Fibroblast of skin of left biceps (primary cell): ENCODE measurements around the gene NSF.
"Not testable (repeated sequence)": the region's sequence is repeated elsewhere in the genome, so short reads cannot be mapped to it uniquely, and the experiment has no call there.

Source experiments
- DNase-seq, 2 experiments: peaks; one replicate each; pipeline ENCODE4 v3.0.0-alpha.2; 2013; ENCODE audit warnings: low read depth in 2 of 2

NSF gene

DNA sequence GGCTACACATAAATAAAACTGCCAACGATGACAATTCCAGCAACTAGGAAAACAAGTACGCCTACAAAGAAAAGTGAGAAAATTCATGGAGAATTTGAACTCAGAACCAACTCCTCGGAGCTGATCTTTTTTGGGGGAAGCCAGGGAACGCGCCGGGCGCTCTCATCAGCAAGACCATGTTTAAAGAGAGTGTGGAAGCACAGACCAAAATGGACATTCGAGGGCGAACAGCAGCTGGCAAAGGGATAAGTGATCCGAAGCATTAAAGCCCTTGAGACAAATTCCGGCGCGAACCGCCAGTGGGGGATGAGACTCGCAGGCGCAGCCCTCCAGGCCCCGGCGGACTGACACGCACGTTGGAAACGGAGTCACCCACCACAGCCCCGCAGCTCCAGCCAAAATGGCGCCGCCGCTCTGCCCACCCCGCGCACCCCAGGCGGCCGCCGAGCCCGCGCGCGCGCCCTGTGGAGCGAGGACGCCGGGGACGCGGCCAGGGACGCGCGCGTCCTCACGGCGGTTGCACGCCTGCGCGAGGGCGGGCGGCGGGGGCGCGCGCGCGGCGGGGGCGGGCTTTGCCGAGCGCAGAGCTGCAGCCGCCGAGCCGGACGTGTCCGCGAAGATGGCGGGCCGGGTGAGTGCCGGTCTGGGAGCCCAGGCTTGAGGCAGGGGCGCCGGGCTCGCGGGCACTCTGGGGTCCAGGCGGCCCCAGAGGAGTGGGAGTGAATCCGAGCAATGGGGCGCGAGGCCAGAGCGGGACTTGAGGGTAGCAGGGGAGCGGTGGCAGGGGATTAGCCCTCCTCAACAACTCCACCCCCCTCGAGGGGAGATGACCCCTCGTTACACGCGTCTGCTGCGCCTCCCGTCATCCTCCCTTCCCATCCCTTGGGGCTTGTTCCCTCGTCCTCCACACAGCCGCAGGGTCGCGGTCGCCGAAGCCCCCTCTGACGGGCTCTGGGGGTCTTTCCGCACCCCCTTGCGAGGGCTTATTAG is at the start of gene NSF:
NSF (plus strand) TSS at position 513 of the 990 bp plus-strand sequence; CDS start at position 620, 107 bp downstream.
- not testable (repeated sequence) for DNase-seq

DNA sequence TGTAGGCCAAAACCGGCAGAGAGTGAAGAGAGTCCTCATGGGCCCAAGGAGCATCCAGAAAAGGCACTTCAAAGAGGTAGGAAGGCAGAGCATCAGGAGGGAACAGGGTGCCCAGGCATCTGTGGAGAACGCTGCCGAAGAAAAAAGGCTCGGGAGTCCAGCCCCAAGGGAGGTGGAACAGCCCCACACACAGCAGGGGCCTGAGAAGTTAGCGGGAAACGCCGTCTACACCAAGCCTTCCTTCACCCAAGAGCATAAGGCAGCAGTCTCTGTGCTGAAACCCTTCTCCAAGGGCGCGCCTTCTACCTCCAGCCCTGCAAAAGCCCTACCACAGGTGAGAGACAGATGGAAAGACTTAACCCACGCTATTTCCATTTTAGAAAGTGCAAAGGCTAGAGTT is 41.9 kb upstream of the NSF start:
- not testable (repeated sequence) for DNase-seq

DNA sequence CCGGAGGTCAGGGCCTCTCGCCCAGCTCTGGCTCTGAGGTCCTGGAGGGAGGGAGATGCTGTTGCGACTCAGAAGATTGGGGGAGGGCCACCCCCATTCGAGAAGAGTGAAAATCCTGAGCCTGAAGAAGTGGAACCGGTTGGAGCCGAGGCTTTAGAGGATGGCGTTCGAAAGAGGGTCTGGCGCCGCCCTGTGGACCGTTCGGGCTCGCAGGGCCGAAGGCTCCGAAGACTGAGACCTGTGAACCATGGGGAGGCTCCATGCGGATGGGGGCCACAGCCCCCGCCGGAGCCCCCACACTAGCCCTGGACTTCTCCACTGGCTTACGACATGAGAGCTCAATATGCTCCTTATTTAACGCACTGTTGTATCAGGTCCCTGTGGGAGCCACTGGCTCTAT is 31.3 kb upstream of the NSF start:
- DNase-seq = not testable (repeated sequence)

DNA sequence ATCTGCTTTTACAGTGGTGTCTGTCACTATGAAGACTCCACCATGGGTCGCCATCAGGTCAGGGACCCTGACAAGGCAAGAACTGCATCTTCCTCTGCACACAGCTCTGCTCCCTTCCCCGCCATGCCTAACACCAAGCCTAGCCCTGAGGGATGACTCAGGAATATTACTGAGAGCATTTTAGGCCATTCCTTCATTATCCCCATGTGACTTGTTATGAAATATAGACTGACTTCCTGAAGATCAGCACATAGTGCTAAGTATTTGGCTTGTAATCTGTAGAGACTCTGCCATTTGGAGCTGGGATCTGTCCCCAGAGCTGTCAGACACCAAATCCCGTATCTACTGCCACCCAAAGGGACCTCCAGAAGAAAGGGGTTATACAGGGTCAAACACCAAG is 30.4 kb upstream of the NSF start:
- not testable (repeated sequence) for DNase-seq

DNA sequence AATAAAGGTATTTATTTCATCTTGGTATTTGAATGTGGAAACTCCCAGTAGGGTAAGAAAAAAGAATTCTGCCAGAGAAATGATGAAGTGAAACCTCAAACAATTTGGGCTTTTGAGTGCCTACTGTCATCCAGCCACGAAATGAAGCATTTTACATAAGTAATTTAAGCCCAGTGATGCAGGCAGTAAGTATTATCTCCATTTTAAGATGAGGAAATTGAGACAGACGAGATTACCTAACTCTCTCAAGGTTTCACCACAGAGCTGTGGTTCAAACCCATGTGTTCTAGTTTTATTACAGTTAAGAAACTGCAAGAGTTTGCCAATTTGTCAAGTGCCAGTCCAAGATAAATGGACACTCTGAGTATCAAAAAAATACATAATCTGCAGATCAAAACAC is 24.2 kb upstream of the NSF start:
- not testable (repeated sequence) for DNase-seq

DNA sequence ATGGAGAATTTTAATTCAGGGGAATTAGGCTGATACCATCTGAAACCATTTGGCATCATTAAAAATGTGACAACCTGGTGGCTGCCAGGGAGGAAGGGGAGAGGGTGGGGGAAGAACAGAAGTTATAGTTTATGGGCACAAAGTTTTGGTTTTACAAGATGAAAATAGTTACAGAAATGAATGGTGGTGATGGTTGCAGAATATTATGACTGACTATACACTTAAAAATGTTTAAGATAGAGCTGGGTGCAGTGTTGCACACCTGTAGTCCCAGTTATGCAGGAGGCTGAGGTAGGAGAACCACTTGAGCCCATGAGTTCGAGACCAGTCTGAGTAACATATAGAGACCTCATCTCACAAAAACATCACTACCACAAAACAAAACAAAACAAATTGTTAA is 23.5 kb upstream of the NSF start:
- not testable (repeated sequence) for DNase-seq

DNA sequence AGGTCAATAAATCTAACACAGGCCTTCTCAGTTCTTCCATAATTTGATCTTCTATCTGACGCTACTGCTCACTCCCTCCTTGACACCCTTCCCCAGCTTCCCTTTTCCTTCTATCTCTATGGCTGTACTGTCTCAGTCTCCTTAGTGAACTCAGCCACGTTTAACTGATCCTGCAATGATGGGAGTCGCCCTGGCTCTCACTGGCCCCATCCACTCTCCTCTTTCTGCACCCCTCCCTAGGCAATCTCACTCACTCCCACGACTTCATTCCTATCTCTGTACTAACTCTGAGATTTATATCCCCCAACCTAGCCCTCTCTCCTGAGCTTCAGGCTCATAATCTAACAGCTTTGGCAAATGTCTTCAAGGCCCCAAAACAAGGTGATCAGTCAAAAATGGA is 18.7 kb upstream of the NSF start:
- DNase-seq = not testable (repeated sequence)

DNA sequence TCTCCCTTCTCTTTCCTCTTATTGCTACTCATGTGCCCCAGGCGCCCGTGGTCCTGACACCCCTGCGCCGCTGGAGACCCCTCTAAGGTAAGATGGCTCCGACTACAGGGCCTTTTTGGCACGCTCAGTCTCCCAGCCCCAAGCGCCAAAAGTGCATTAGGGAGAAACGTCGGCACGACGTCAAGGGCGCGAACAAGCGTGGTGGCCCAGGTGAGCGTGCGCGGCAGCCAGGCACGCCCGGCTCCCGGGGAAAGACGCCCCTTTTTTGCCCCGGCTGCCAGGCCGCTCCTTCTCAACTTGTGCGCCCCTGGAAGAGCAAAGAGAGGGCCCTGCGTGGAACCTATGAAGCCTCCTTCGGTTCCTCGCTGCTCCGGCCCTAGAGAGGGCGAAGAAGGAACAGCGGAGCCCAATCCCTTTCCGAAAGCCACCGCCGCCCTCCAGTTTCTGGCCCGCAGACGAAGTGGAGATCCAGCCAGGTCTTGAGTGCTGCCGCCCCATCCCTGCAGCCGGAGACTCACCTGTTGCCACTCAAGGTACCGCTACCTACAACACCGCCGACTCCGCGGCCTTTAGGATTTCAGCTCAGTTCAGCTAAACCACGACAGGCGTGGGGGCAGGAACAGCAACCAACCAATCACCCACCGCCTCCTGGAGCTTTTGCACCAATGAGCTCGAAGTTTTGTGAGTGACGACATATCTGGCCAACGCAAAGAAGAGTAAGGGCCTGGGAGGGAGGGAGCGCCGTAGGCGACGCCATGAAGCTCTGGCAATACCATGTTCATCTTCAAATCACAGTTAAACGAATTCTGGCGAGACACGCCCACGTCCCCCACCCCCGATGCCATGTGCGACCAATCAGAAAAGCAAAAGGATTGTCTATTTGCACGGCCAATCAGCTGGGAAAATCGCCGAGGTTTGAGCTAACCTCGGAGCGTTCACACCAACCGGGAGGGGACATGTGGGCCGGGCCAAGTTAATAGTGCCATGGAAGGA is 11.1 kb upstream of the NSF start, which contains the start of gene ARL17A:
ARL17A (minus strand) TSS at position 609 of the 993 bp plus-strand sequence. CDS start 3,369 bp downstream, outside the sequence.
- DNase-seq = not testable (repeated sequence)

DNA sequence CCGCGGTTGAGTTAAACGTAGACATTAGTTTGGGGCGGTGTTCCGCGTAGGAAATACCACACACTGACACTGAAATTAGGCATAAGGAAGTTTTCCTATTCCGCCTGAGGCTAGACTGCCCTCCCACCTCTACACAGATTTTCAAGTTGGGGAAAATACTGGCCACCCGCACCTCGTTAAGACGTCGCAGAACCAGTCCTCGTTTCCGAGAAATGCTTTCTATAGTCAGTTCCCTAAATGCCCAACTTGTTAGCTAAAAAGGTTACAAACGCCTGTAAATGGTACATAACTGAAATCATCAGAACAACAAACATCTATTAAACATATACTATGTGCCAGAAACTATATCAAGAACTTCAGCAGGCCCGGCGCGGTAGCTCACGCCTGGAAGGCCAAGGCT is 10.4 kb upstream of the NSF start:
- not testable (repeated sequence) for DNase-seq

DNA sequence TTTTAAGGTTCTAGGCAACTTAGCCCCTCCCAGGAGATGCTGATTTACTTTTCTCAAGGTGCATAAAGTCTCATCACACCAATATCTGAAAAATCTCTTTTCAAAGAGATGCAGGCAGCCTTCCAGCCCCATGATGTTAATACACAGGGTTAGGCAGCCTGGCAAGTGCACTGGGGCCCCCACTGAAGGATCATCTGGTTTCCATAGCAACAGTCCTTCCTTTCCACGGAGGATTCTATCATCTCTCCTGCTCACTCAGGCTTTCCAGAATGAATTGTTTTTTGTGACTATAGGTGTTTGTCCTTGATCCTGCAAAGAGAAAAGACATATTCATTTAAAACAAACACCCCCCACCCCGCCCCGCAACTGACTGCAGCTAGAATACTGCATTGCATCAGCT is 5.0 kb upstream of the NSF start:
- not testable (repeated sequence) for DNase-seq

DNA sequence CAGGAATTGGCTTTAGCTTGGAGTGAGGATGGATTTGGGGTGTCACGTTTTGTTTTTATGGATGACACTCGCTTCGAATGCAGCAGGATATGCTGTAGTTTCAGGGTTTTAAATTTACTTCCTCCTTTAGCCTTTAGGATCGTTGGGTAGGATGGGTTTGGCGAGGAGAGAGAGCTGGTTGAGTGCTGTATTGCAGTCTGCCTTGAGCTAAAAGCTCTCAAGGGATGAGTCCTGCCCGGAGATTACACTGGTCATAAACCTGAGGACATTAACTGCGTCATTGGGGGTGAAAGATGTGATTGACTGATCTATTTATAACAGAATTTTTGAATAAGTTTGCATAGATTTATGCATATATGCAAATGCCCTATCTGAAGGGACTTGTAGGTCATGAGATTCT is 863 bp downstream of the NSF start:
- not testable (repeated sequence) for DNase-seq

DNA sequence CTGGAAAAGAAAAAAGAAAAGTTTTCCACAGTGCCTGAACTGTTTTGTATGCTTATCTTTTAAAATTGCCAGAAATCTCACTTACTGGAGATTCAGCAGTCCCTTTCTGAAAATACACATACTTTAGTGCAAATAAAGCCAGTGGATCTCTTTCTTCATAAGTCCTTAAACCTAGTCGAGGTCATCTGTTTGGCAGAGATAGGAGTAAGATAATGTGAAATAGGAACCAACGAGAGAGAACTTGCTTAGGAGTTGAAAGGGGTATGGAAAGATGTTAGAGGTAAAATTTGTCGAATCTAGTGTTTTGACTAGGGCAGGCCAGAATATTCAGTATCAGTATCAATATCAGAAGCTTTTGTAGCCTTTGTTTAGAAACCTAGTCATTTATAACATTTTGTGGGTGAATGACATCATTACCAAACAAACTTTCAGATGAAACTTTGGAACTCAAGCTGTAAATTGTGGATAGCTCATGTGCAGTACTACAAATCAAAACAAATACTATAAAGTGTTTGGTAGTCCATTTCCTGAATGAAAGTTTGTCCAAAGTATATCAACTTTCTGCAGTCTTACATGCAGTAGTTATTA is 8.0 kb downstream of the NSF start:
- DNase-seq = not testable (repeated sequence)

DNA sequence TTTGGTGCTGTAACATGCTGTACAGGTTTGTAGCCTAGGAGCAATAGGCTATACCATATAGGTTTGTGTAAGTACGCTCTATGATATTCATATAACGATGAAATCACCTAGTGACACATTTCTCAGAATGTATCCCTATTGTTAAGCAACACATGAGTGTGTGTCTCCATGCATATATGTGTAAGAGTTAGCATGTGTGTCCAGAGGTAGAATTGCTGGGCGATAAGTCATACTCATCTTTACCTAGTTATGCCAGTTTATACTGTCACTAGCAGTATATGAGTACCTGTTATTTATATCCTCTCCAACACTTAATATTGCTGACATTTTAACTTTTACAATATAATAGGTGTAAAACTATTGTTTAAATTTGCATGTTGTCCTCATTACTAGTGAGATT is 10.3 kb downstream of the NSF start:
- DNase-seq = not testable (repeated sequence)

DNA sequence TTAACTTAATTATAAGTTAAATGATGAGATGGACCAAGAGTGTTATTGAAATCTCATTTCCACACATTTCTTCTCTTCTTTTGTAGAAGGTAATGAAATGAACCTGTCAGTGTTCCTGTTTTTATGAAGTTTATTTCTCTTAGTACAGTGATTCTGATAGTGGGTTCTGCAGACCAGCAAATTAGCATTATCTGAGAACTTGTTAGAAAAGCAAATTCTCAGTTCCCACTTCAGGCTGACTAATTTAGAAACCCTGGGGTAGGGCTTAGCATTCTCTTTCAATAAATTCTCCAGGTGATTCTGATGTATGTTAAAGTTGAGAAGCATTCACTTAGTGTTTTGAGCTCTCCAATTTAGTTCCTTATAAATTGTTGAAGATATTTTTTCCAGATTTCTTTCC is 12.7 kb downstream of the NSF start:
- not testable (repeated sequence) for DNase-seq

DNA sequence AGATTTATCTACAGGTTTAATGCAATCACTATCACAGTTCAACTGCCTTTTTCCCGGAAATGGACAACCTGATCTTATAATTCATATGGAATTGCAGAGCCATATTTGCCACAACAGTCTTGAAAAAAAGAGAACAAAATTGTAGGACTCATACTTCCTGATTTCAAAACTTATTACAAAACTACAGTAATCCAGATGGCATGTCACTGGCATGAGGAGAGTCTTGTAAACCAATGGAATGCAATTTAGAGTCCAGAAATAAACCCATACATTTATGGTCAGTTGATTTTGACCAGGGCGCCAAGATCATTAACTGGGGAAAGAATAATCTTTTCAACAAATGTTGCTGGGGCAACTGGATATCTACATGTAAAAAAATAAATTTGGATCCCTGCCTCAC is 20.8 kb downstream of the NSF start:
- not testable (repeated sequence) for DNase-seq

DNA sequence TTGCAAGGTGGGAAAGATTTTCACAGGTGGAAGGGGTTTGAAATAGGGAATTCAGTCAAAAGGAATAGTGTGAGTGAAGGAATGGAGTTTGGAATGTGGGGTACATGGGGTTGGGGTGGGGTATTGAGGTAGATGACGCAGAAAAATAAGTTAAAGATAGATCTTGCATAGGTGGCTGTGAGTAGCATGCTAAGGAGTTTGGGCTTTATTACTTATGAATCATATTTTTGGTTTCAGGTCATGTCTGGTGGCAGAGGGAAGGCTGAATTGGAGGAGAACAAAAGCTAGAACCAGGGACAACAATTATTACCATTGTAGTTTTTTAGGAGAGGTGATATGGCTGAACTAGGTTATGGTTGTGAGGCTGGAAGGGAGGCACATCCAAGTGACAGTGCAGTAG is 23.4 kb downstream of the NSF start:
- DNase-seq = not testable (repeated sequence)

DNA sequence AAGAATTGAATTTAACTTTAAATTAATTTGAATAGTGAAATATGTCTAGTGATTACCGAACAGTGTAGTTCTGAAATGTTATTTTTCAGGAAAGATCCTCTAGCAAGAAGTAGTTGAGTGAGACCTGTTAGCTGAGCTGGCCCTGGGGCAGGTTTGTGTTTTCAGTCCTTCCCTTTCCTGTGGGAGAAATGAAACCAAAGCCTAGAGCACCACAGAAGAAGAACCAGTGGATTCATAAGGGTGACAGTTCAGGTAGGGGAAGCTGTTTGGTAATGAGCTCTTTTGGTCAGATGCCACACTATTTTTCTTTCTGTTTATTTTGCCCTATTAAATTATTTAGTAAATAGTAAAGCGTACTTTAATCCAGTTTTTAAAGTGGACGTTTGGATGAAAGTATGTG is 26.7 kb downstream of the NSF start:
- not testable (repeated sequence) for DNase-seq

DNA sequence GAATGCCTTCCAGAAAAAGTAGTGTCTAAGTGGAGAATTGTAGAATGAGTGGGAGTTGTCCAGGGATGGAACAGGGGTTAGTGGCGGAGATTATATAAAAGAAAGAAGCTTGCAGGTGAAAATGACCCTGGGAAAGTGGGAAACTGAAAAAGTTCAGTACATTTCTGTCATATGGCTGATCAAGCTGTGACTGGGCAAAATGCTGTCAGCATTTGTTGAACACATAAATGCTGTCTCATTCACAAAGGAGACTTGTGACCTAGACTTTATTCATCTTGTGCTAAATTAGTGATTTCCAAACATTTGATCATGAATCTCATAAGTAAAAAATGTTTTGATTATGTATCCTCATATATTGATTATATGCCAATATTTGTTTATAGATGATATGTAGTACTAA is 28.5 kb downstream of the NSF start:
- DNase-seq = not testable (repeated sequence)

DNA sequence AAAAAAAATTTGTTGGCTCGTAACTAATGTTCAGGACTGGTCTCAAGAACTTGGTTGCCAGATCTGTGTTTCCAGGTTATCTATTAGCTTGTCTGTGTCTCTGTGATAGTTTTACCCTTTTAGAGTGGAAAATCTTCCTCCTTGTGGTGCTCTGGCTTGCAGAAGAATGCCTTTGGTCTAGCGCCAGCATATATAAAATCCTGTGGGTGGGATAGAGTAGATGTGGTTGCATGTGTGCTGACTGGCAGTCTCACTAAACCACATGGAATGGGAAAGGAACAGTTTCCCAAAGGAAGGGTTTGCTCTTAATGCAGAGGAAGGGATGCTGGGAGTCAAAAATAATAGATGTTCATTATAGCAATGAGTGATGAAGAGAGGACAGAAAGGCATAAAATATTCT is 33.3 kb downstream of the NSF start:
- DNase-seq = not testable (repeated sequence)

DNA sequence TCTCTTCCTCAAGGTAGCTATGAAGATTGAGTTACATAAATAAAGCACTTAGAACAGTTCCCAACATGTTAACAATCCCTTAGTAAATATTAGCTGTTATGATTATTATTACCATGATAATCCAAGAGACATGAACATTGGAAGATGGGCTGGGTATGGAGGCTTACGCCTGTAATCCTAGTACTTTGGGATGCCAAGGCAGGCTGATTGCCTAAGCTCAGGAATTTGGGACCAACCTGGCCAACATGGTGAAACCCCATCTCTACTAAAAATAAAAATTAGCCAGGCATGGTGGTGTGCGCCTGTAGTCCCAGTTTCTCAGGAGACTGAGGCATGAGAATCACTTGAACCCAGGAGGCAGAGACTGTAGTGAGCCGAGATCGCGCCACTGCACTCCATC is 34.3 kb downstream of the NSF start:
- not testable (repeated sequence) for DNase-seq

DNA sequence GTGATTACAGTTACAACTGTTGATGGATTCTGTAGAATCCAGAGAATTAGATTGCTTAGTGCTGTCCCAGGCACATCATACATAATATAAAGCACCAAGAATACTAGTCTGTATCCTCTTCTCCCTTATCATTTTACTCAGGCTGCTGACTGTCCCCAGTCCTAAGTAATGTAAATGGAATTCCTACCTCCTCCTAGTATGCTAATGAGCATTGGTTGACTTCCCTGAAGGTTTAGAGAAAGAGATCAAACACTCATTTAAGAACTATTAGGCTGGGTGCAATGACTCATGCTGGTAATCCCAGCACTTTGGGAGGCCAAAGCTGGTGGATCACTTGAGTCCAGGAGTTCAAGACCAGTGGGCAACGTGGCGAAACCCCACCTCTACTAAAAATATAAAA is 37.0 kb downstream of the NSF start:
- DNase-seq = not testable (repeated sequence)
